ENCODE measurements around the gene ARHGAP12.
"Not testable (repeated sequence)": the region's sequence is repeated elsewhere in the genome, so short reads cannot be mapped to it uniquely, and the experiment has no call there.

Gene ARHGAP12

GRCh38 chr10:31902625-31903024 lies 26.0 kb downstream of the ARHGAP12 start:
- Histone ChIP-seq H3K79me2 (ENCODE audit: insufficient read depth, low read length) (peaks cover 80% of the 10 kb centered on the region), H3K27ac (ENCODE audit: low read length) (no peak overlapping the region), H3K36me3 (ENCODE audit: insufficient read depth, low read length) (peaks cover 19% of the 10 kb centered on the region; the same call in 1 of the 2 replicates), H4K20me1 (ENCODE audit: insufficient read depth, low read length) (peaks cover 3% of the 10 kb centered on the region; the same call in 1 of the 2 replicates), H3K4me3 (ENCODE audit: low read depth in 1 of 2, low read length in 2 of 2) (no peak overlapping the region), H3K4me1 (ENCODE audit: insufficient read depth, low read length) (no peaks in the 10 kb centered on the region), H3K9me3 (ENCODE audit: insufficient read depth, low read length, severe bottlenecking) (no peaks in the 10 kb centered on the region), H3K9ac (ENCODE audit: low read depth, low read length) (no peak overlapping the region), H3K27me3 (ENCODE audit: insufficient read depth, low read length, poor library complexity) (no peaks in the 10 kb centered on the region), H3K4me2 (ENCODE audit: insufficient read depth, low read length) (no peak overlapping the region), H2AFZ (ENCODE audit: low read depth, low read length) (no peak overlapping the region)
- no peak for ATAC-seq (ENCODE audit: insufficient read depth, low read depth)
- DNase-seq, result no peak
- TF ChIP-seq EZH2 (IDR thresholded peaks at IDR 0.05; ENCODE audit: borderline replicate concordance, low read depth, low read length, severe bottlenecking), result no peak
- TF ChIP-seq, protein P1, sequence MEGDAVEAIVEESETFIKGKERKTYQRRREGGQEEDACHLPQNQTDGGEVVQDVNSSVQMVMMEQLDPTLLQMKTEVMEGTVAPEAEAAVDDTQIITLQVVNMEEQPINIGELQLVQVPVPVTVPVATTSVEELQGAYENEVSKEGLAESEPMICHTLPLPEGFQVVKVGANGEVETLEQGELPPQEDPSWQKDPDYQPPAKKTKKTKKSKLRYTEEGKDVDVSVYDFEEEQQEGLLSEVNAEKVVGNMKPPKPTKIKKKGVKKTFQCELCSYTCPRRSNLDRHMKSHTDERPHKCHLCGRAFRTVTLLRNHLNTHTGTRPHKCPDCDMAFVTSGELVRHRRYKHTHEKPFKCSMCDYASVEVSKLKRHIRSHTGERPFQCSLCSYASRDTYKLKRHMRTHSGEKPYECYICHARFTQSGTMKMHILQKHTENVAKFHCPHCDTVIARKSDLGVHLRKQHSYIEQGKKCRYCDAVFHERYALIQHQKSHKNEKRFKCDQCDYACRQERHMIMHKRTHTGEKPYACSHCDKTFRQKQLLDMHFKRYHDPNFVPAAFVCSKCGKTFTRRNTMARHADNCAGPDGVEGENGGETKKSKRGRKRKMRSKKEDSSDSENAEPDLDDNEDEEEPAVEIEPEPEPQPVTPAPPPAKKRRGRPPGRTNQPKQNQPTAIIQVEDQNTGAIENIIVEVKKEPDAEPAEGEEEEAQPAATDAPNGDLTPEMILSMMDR (IDR thresholded peaks at IDR 0.05; ENCODE audit: borderline replicate concordance, extremely low read depth, low read length, poor library complexity, severe bottlenecking), result no peak

DNA sequence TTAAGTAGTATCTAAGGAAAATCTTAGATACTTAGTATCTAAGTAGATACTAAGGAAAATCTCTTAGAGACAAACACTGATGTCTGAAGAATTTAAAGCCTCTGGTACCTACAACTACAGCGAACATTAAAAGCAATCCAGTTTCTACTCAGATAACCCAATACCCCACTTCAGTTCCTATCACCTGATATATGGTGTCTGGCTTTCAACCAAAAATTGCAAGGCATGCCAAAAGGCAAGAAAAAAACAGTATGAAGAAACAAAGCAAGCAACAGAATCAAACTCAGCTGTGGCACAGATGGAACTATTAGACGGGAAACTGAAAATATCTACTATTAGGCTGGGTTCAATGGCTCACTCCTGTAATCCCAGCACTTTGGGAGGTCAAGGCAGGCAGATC lies 31.1 kb downstream of the ARHGAP12 start:
- H3K27ac ChIP-seq (ENCODE audit: low read length), result no peak overlapping the region

GRCh38 chr10:31896968-31897384 lies 31.7 kb downstream of the ARHGAP12 start:
- DNase-seq, result no peak
- ATAC-seq (ENCODE audit: insufficient read depth, low read depth), result no peak
- H3K27me3 ChIP-seq (ENCODE audit: insufficient read depth, low read length, poor library complexity), result no peaks in the 10 kb centered on the region
- H3K79me2 ChIP-seq (ENCODE audit: insufficient read depth, low read length), result peaks cover 49% of the 10 kb centered on the region
- no peak overlapping the region for H3K27ac ChIP-seq (ENCODE audit: low read length)
- H3K36me3 ChIP-seq (ENCODE audit: insufficient read depth, low read length), result peaks cover 4% of the 10 kb centered on the region; the same call in 1 of the 2 replicates
- no peak overlapping the region for H3K9ac ChIP-seq (ENCODE audit: low read depth, low read length)
- no peaks in the 10 kb centered on the region for H3K9me3 ChIP-seq (ENCODE audit: insufficient read depth, low read length, severe bottlenecking)
- no peaks in the 10 kb centered on the region for H3K4me1 ChIP-seq (ENCODE audit: insufficient read depth, low read length)
- H3K4me3 ChIP-seq (ENCODE audit: low read depth in 1 of 2, low read length in 2 of 2), result no peak overlapping the region
- no peak for TF ChIP-seq EZH2 (IDR thresholded peaks at IDR 0.05; ENCODE audit: borderline replicate concordance, low read depth, low read length, severe bottlenecking)
- TF ChIP-seq, protein P1 (IDR thresholded peaks at IDR 0.05; ENCODE audit: borderline replicate concordance, extremely low read depth, low read length, poor library complexity, severe bottlenecking), result no peak
- H3K4me2 ChIP-seq (ENCODE audit: insufficient read depth, low read length), result no peak overlapping the region
- no peaks in the 10 kb centered on the region for H4K20me1 ChIP-seq (ENCODE audit: insufficient read depth, low read length)
- H2AFZ ChIP-seq (ENCODE audit: low read depth, low read length), result no peak overlapping the region

More for the DNA sequence above, 31.1 kb downstream of the ARHGAP12 start:
- Histone ChIP-seq H3K36me3 (ENCODE audit: insufficient read depth, low read length) (peaks cover 4% of the 10 kb centered on the region; the same call in 1 of the 2 replicates), H3K4me3 (ENCODE audit: low read depth in 1 of 2, low read length in 2 of 2) (no peak overlapping the region), H3K4me2 (ENCODE audit: insufficient read depth, low read length) (no peak overlapping the region), H2AFZ (ENCODE audit: low read depth, low read length) (no peak overlapping the region), H3K9ac (ENCODE audit: low read depth, low read length) (no peak overlapping the region), H3K9me3 (ENCODE audit: insufficient read depth, low read length, severe bottlenecking) (no peaks in the 10 kb centered on the region), H3K27me3 (ENCODE audit: insufficient read depth, low read length, poor library complexity) (no peaks in the 10 kb centered on the region), H3K4me1 (ENCODE audit: insufficient read depth, low read length) (no peaks in the 10 kb centered on the region), H3K79me2 (ENCODE audit: insufficient read depth, low read length) (peaks cover 54% of the 10 kb centered on the region), H4K20me1 (ENCODE audit: insufficient read depth, low read length) (no peaks in the 10 kb centered on the region)
- no peak for TF ChIP-seq EZH2 (IDR thresholded peaks at IDR 0.05; ENCODE audit: borderline replicate concordance, low read depth, low read length, severe bottlenecking)
- TF ChIP-seq, protein P1 (IDR thresholded peaks at IDR 0.05; ENCODE audit: borderline replicate concordance, extremely low read depth, low read length, poor library complexity, severe bottlenecking), result no peak
- ATAC-seq (ENCODE audit: insufficient read depth, low read depth) (no peak), DNase-seq (no peak)

GRCh38 chr10:31895722-31896121 lies 32.9 kb downstream of the ARHGAP12 start:
- not testable (repeated sequence) for H3K9me3 ChIP-seq (ENCODE audit: insufficient read depth, low read length, severe bottlenecking); ATAC-seq (ENCODE audit: insufficient read depth, low read depth); H3K9ac ChIP-seq (ENCODE audit: low read depth, low read length); H4K20me1 ChIP-seq (ENCODE audit: insufficient read depth, low read length); H2AFZ ChIP-seq (ENCODE audit: low read depth, low read length); H3K27me3 ChIP-seq (ENCODE audit: insufficient read depth, low read length, poor library complexity); H3K4me2 ChIP-seq (ENCODE audit: insufficient read depth, low read length); H3K4me3 ChIP-seq (ENCODE audit: low read depth in 1 of 2, low read length in 2 of 2); H3K27ac ChIP-seq (ENCODE audit: low read length); H3K36me3 ChIP-seq (ENCODE audit: insufficient read depth, low read length); DNase-seq; H3K4me1 ChIP-seq (ENCODE audit: insufficient read depth, low read length)
- peaks cover 37% of the 10 kb centered on the region for H3K79me2 ChIP-seq (ENCODE audit: insufficient read depth, low read length)

All from DND-41 (cell line).